NB4 (cell line): ENCODE results near the gene QRICH2.

Experiments used
- CTCF ChIP-seq: IDR thresholded peaks from one replicate; pipeline ENCODE4 v1.5.1; 2012; ENCODE audit warnings: low read depth, low read length
- MAX ChIP-seq: IDR thresholded peaks from 2 replicates; pipeline ENCODE4 v1.6.1; 2011; ENCODE audit warnings: low read depth, low read length
- MYC ChIP-seq: IDR thresholded peaks from 2 replicates; pipeline ENCODE4 v1.6.1; 2011; ENCODE audit warnings: low read depth, low read length
- POLR2A ChIP-seq: IDR thresholded peaks from 2 replicates; pipeline ENCODE4 v1.6.1; 2011; ENCODE audit warnings: mild to moderate bottlenecking; ENCODE audit not compliant: insufficient read length; ENCODE audit errors: extremely low read depth

GRCh38 chr17:76232342-76232741 is 75.7 kb downstream of the QRICH2 start:
- no peak for TF ChIP-seq CTCF
- TF ChIP-seq MYC = no peak
- no peak for TF ChIP-seq MAX
- no peak for TF ChIP-seq POLR2A
